DMS53 (cell line): Measurements from ENCODE around the gene FRA10AC1.

Experiments
- DNase-seq: peaks from one replicate; lab custom pipeline; 2025; lab: John Stamatoyannopoulos, UW

The FRA10AC1 gene, protein sequence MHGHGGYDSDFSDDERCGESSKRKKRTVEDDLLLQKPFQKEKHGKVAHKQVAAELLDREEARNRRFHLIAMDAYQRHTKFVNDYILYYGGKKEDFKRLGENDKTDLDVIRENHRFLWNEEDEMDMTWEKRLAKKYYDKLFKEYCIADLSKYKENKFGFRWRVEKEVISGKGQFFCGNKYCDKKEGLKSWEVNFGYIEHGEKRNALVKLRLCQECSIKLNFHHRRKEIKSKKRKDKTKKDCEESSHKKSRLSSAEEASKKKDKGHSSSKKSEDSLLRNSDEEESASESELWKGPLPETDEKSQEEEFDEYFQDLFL

DNA sequence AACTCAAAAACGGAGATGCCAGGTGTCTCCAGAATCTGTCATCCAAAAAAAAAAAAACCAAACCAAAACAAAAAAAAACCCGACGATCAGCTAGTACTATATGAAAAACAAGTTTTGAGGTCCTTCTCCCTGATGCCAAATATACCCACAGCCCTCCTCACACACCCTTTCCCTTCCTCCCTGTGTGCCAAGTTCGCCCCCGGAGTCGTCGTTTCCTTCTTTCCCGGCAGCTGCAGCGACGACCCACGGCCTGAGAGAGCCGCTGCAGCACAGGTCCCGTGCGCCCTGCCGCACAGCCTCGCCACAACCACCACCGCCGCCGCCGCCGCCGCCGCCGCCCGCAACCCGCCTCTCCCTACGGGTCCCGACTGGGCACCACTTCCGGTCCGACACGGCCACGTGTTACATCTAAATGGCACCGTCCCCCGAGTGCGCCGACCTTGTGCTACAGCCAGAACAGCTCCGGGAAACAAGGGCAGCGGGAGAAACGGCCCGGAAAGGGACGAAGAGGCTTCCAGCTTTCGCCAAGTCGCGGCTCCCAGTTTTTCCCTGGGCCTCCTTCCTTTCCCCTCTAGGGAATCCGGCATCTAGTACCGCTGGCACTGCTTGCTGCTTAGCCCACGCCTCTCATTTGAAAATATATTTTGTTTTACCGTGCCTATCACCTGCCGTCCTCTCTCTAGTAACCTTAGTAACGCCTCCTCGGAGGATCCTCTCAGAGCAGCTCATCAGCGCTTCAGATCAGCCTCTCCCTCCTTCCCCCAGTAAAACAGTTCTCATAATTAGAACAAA is at the start of gene FRA10AC1:
Gene FRA10AC1, minus strand, starts transcription at position 383 of the 792 bp plus-strand sequence. CDS start 2,486 bp downstream, outside the sequence.
- peak; percentile 97 for DNase-seq

DNA sequence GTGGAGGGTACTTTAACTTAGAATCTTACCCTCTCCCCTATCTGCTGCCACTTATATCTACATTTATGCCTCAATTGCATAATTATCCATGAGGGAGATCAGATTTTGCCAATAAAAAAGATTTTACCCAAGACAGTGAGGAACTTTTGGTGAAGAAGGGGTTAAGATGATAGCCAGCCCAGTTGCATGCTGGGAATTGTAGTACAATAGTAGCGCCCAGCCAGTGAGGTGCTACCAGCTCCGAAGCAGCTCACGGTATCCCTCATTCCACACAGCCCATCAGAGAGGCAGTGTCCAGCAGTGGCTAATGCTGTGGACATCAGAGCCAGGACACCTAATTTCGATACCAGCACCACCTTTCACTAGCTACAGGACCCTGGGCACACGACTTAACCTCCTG is 49.4 kb upstream of the FRA10AC1 start:
- peak; percentile 30 for DNase-seq

DNA sequence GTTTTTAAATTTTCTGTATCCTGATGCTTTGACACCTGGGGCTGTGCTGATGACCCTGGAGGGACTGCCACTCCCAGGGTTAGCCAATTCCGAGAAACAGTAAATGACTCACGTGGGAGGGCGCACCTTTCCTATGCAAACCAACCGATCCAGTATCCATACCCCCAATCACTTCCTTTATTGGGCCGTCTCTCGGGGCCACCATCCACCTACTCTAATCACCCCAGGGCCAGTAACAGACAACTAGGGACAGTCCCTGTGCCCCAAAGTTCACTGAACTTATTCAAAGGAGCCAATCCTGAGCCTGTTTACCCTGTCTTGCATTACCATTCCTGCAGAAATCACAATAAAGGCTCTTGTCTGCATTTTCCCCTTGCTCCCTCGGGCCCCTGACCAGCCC is 48.7 kb upstream of the FRA10AC1 start:
- no peak for DNase-seq

- peak; percentile 46 for DNase-seq
Observed at GRCh38 chr10:93749218-93749799, 46.9 kb upstream of the FRA10AC1 start.

DNA sequence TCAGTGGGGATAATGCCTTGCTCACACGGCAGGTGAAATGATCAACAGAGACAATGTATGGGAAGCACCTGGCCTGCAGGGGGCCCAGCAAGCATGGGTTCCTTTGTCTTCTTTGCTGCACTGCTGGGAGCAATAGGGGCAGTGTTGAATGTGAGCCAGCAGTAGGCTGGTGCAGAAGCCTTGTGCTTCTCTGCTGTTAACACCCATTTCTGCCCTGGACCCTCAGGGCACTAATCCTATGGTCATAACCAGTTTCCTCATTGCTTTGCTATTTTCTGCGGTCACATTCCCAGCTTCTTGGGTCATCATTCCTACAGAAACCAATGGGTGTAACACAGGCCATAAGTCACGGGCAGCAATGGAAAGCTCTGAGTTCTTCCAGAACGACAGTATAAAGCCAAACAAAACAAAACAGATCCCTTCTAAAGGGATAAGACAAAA is 44.5 kb upstream of the FRA10AC1 start:
- peak; percentile 75 for DNase-seq

DNA sequence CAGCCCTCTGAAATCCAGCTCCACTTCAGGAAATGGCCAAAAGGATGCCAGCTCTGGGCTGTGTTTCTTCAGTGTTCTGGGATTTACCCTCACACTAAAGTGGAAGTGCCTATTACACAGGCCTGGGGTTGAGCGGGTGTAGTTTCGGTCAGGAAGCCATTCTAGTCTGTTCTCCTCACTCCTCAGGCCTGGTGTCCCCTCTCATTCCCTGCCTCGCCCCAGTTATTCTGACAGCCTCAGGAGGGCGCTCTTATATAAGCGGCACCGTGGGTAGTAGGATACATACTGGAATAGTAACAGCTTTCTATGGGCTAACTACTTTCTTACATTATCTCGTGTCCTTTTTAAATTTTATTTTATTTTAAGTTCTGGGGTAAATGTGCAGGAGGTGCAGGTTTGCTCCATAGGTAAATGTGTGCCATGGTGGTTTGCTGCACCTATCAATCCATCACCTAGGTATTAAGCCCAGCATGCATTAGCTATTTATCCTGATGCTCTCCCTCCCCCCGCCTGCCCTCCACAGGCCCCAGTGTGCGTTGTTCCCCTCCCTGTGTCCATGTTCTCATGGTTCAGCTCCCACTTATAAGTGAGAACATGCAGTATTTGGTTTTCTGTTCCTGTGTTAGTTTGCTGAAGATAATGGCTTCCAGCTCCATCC is 43.1 kb upstream of the FRA10AC1 start:
- DNase-seq, result peak; percentile 66

- DNase-seq, result no peak
Observed at GRCh38 chr10:93742633-93743349, 40.4 kb upstream of the FRA10AC1 start.

- DNase-seq, result no peak
Observed at GRCh38 chr10:93741367-93741766, 39.0 kb upstream of the FRA10AC1 start.

GRCh38 chr10:93726024-93726423 is 23.6 kb upstream of the FRA10AC1 start:
- no peak for DNase-seq

- DNase-seq, result no peak
Observed at GRCh38 chr10:93723153-93723552, 20.8 kb upstream of the FRA10AC1 start.

- DNase-seq, result peak; percentile 54
Observed at GRCh38 chr10:93722550-93722949, 20.2 kb upstream of the FRA10AC1 start.

DNA sequence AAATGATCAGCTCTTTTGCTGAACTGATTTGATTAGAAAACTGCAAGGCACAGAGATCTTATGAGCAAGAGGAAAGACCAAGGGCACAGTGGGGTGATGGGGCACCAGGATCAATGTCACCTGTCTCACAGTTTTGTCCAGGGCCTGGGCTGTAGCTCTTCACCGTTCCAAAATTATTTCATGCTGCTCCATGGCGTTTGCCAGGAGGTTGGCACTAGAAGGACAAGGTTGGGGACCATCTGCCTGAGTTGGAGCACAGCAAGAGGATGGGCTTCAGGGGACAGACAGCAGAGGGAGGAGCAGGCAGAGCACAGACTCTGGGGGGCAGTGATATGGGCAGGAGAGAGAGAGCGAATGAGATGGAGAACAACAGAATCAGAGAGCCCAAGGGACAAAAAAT is 17.5 kb upstream of the FRA10AC1 start:
- no peak for DNase-seq

DNA sequence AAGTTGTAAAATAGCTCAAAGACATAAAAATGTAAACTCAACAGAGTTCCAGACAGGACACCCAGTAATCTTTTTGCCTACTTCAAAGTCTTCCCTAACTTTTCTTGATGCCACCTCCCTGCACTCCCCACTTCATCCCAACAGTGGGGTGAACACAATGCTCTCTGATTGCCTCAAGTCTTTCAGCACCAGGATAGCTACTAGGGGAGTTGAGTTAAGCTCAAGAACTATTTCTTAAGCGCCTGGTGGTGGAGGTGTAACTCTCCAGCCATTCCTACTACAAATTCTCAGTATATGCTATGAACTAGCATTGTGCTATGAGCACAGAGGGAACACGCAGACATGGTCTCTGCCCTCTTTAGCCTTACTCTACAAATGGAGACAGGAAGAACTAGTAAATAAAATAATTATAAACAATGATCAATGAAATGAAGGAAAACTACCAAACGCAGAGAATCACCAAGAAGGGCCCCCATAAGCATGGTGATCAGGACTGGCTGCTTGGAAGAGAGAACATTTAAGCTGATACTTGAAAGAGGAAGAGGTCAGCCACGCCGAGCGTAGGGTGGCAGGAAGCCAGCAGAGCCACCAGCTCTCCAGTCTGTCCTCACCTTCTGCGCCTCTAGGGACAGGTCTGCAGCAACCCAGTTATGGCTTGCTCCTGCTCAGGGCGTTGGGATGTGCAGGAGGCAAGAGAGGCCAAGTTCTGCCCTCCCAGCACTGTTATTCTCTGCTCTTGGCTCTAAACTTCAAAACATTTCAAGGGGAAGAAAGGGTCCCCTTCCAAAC is 16.7 kb upstream of the FRA10AC1 start:
- DNase-seq, result no peak

DNA sequence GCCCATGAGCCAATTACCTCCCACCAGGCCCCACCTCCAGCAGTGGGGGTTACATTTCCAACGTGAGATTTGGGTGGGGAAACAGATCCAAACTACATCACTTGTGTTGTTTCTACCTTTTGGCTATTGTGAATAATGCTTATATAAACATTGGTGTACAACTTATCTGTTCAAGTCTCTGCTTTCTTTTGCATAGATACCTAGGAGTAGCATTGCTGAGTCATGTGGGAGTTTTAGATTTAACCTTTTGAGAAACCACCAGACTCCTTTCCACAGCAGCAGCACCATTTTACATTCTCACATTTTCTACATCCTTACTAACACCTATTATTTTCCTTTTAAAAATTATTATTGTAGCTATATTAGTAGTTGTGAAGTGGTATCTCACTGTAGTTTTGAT is 14.4 kb upstream of the FRA10AC1 start:
- no peak for DNase-seq

- DNase-seq, result no peak
Observed at GRCh38 chr10:93715345-93715744, 13.0 kb upstream of the FRA10AC1 start.

DNA sequence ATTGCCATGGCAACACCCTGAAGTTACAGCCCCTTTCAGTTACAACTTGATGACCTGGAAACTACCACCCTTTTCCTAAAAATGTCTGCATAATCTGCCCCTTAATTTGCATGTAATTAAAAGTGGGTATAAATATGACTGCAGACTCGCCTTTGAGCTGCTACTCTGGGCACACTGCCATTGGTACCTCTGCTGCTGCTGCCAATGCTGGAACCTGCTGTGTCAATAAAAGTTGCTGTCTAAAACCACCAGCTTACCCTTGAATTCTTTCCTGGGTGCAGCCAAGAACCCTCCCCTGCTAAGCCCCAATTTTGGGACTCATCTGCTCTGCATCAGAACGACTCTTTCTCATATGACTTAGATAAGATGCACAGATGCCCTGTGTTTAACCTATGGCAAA is 10.2 kb upstream of the FRA10AC1 start:
- no peak for DNase-seq

DNA sequence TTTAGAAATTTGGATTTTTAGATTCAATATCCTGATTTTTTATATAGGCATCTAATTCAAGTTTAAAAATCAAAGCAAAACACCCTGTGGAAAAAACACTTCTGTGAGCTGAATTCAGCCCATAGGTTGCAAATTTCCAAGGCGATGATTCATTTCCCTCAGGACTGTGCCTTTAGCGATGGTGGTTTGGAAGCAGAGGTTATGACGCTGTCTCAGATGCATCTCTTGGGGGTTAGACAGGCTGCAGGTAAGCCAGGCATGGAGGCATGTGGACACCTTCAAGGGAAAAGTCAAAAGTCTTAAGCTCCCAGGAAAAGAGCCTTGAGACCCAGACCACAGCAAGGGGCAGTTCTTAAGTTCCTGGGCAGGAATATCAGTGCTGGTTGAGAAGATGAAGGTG is 9.5 kb upstream of the FRA10AC1 start:
- DNase-seq, result no peak

DNA sequence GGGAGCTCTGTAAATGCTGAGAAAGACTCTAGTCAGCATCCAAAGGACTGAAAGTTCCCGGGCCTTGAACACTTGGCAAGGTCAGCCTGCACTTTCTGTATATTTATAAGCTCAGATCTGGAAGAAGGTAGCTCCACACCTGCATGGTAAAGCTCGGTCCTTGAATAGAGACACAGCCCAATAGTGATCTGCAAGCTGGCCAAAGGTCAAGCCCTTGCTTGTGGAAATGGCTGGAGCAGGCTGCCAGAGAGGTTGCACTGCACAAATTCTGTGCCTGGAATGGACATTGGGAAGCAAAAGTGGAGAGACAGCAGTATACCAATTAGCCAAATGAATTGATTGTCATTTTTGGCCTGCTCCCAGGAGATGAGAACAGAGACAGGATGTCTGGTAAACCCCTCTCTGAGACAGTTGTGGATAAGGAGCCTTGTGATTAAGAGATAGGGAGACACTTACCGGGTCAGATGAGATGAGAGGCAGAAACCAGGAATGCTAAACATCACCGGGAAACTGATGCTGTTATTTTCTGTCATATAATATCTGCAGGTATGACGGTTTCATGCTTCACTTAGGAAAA is 8.0 kb upstream of the FRA10AC1 start:
- peak; percentile 38 for DNase-seq

GRCh38 chr10:93707623-93708022 is 5.2 kb upstream of the FRA10AC1 start:
- DNase-seq, result no peak

GRCh38 chr10:93704451-93704850 is 2.1 kb upstream of the FRA10AC1 start:
- no peak for DNase-seq

- DNase-seq, result no peak
Observed at GRCh38 chr10:93703841-93704240, 1.4 kb upstream of the FRA10AC1 start.
